Skin of body (tissue), 2 donors: ENCODE data around the gene MYCBP. TPM values are rescaled to one million over a fixed set of nuclear protein-coding genes. Genes with fewer than 3 reads are reported as not detected.
"Not testable (repeated sequence)": the region's sequence is repeated elsewhere in the genome, so short reads cannot be mapped to it uniquely, and the experiment has no call there.

Source experiments
- DNase-seq: peaks from one replicate; lab custom pipeline; 2025; lab: John Stamatoyannopoulos, UW
- total RNA-seq: library from RNA; depleted of rRNA; stranded (reverse); fragments of >200 nt; gene quantifications from one replicate; pipeline ENCODE4 v1.2.3, GENCODE V29; 2014

Gene MYCBP
- total RNA-seq, result 7.5 TPM

GRCh38 chr1:38873027-38873969, at the start of gene MYCBP:
TSS of gene MYCBP (minus strand) at chr1:38873348. CDS start at chr1:38873305, 43 bp downstream.
- peak; percentile 95 for DNase-seq

GRCh38 chr1:38919130-38919529, 46.0 kb upstream of the MYCBP start:
- DNase-seq, result no peak

- no peak for DNase-seq
Measured at GRCh38 chr1:38918568-38918967, 45.4 kb upstream of the MYCBP start.

- no peak for DNase-seq
Measured at GRCh38 chr1:38917772-38918171, 44.6 kb upstream of the MYCBP start.

- DNase-seq, result no peak
Measured at GRCh38 chr1:38917337-38917736, 44.2 kb upstream of the MYCBP start.

GRCh38 chr1:38915352-38915948, 42.3 kb upstream of the MYCBP start:
- no peak for DNase-seq

GRCh38 chr1:38914908-38915307, 41.8 kb upstream of the MYCBP start:
- not testable (repeated sequence) for DNase-seq

- DNase-seq, result no peak
Measured at GRCh38 chr1:38908821-38909220, 35.7 kb upstream of the MYCBP start.

- DNase-seq, result no peak
Measured at GRCh38 chr1:38905985-38906384, 32.8 kb upstream of the MYCBP start.

- DNase-seq, result no peak
Measured at GRCh38 chr1:38899560-38899959, 26.4 kb upstream of the MYCBP start.

- no peak for DNase-seq
Measured at GRCh38 chr1:38898653-38899230, 25.6 kb upstream of the MYCBP start.

GRCh38 chr1:38896169-38896568, 23.0 kb upstream of the MYCBP start:
- DNase-seq, result no peak

GRCh38 chr1:38892976-38893375, 19.8 kb upstream of the MYCBP start:
- no peak for DNase-seq

- no peak for DNase-seq
Measured at GRCh38 chr1:38891753-38892152, 18.6 kb upstream of the MYCBP start.

- DNase-seq, result no peak
Measured at GRCh38 chr1:38889589-38889988, 16.4 kb upstream of the MYCBP start.

- no peak for DNase-seq
Measured at GRCh38 chr1:38888423-38889333, 15.5 kb upstream of the MYCBP start.

GRCh38 chr1:38885092-38885491, 11.9 kb upstream of the MYCBP start:
- no peak for DNase-seq

- DNase-seq, result no peak
Measured at GRCh38 chr1:38881487-38881886, 8.3 kb upstream of the MYCBP start, which contains the start of gene GJA9. TSS of gene GJA9 (minus strand) at chr1:38881587. CDS start at chr1:38876098, 5,489 bp downstream.

GRCh38 chr1:38875811-38876210, 2.7 kb upstream of the MYCBP start:
- DNase-seq, result no peak

GRCh38 chr1:38872401-38873026, 634 bp downstream of the MYCBP start:
- no peak for DNase-seq

- no peak for DNase-seq
Measured at GRCh38 chr1:38870996-38871395, 2.2 kb downstream of the MYCBP start.
